ENCODE data around the gene LRRC74A. TPM values are rescaled to one million over a fixed set of nuclear protein-coding genes. Genes with fewer than 3 reads are reported as not detected.

LRRC74A gene
- total RNA-seq, 3 donors from 2014 or later (not counting 1 experiment from before 2014, with no cell fraction given): not detected

DNA sequence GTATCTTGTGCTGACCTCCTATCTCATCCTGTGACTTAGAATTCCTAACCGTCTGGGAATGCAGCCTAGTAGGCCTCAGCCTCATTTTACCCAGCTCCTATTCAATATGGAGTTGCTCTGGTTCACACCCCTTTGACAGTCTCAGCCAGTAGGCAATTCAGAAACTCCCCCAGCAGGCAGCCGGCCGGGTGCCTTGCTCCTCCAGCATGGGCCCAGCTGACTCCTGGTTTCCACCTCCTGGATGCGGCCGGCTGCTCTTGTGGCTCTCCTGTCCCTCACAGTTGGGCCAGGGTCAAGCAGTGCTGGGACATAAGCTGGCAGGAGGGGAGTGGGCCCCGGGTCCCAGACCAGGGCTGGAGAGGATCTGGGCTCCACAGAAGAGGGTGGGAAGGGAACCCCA, 58.2 kb downstream of the LRRC74A start:
- H3K4me1 Mint-ChIP-seq: no peaks in the 10 kb centered on the region

GRCh38 chr14:76884853-76885276, 58.7 kb downstream of the LRRC74A start:
- no peak overlapping the region for H3K27ac ChIP-seq (ENCODE audit: low read length)
- no peaks in the 10 kb centered on the region for H3K9me3 ChIP-seq (ENCODE audit: control insufficient read depth, insufficient read depth, low read length)
- Mint-ChIP-seq H3K4me1 (no peaks in the 10 kb centered on the region), H3K9me3 (no peaks in the 10 kb centered on the region), H3K4me3 (no peak overlapping the region), H3K27me3 (ENCODE audit: low read depth in 2 of 2) (peaks cover 4 to 12% of the 10 kb centered on the region in 2 donors), H3K27ac (no peak overlapping the region), H3K36me3 (no peaks in the 10 kb centered on the region)
- 91% methylated on average over 14 of the region's 14 CpGs for WGBS (ENCODE audit: insufficient coverage)
- intact Hi-C loops (cut with micrococcal nuclease): no loop called here
- H3K4me1 ChIP-seq (ENCODE audit: control insufficient read depth, insufficient read depth, low read length): peaks cover 3% of the 10 kb centered on the region
- DNase-seq (no peak), ATAC-seq (no peak)
- H3K36me3 ChIP-seq (ENCODE audit: control insufficient read depth, insufficient read depth, low read length): no peaks in the 10 kb centered on the region
- TF ChIP-seq, protein P1, sequence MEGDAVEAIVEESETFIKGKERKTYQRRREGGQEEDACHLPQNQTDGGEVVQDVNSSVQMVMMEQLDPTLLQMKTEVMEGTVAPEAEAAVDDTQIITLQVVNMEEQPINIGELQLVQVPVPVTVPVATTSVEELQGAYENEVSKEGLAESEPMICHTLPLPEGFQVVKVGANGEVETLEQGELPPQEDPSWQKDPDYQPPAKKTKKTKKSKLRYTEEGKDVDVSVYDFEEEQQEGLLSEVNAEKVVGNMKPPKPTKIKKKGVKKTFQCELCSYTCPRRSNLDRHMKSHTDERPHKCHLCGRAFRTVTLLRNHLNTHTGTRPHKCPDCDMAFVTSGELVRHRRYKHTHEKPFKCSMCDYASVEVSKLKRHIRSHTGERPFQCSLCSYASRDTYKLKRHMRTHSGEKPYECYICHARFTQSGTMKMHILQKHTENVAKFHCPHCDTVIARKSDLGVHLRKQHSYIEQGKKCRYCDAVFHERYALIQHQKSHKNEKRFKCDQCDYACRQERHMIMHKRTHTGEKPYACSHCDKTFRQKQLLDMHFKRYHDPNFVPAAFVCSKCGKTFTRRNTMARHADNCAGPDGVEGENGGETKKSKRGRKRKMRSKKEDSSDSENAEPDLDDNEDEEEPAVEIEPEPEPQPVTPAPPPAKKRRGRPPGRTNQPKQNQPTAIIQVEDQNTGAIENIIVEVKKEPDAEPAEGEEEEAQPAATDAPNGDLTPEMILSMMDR (IDR thresholded peaks at IDR 0.05): no peak
- no peak overlapping the region for H3K4me3 ChIP-seq (ENCODE audit: low read length)
- no peaks in the 10 kb centered on the region for H3K27me3 ChIP-seq (ENCODE audit: control insufficient read depth, insufficient read depth, low read length)

More for the DNA sequence above, 58.2 kb downstream of the LRRC74A start:
- H3K9me3 Mint-ChIP-seq: no peaks in the 10 kb centered on the region
- Histone ChIP-seq H3K27me3 (ENCODE audit: control insufficient read depth, insufficient read depth, low read length) (no peaks in the 10 kb centered on the region), H3K36me3 (ENCODE audit: control insufficient read depth, insufficient read depth, low read length) (no peaks in the 10 kb centered on the region), H3K9me3 (ENCODE audit: control insufficient read depth, insufficient read depth, low read length) (no peaks in the 10 kb centered on the region), H3K27ac (ENCODE audit: low read length) (no peak overlapping the region), H3K4me1 (ENCODE audit: control insufficient read depth, insufficient read depth, low read length) (peaks cover 3% of the 10 kb centered on the region), H3K4me3 (ENCODE audit: low read length) (no peak overlapping the region)
- peaks cover 4 to 12% of the 10 kb centered on the region in 2 donors for H3K27me3 Mint-ChIP-seq (ENCODE audit: low read depth in 2 of 2)
- intact Hi-C loops (cut with micrococcal nuclease): no loop called here
- 87% methylated on average over 6 of the region's 6 CpGs for WGBS (ENCODE audit: insufficient coverage)
- DNase-seq (no peak), ATAC-seq (no peak)
- H3K4me3 Mint-ChIP-seq: no peak overlapping the region
- no peaks in the 10 kb centered on the region for H3K36me3 Mint-ChIP-seq
- H3K27ac Mint-ChIP-seq: no peak overlapping the region
- TF ChIP-seq, protein P1 (IDR thresholded peaks at IDR 0.05): no peak

DNA sequence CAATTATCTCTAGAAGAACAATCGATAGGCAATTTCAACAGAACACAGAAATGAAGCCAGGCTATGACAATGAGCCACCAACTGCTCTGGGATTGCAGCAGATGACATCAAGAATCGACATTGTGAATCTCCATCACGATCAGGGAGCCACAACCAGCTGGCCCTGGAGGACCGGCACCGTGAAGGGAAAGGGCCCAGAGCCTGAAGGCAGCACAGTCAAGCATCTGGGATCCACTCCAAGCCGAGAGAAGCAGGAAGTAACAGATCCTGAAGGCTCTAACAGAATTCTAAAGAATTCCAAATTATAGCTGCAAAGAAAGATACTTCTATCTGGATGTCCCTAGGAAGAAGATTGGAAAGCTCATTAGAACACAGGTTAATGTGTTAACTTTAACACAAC, 61.0 kb downstream of the LRRC74A start:
- ATAC-seq (no peak), DNase-seq (no peak)
- H3K9me3 ChIP-seq (ENCODE audit: control insufficient read depth, insufficient read depth, low read length): peaks cover 4% of the 10 kb centered on the region
- H3K4me1 ChIP-seq (ENCODE audit: control insufficient read depth, insufficient read depth, low read length): peaks cover 3% of the 10 kb centered on the region
- H3K36me3 ChIP-seq (ENCODE audit: control insufficient read depth, insufficient read depth, low read length): no peaks in the 10 kb centered on the region
- Mint-ChIP-seq H3K36me3 (peaks cover under 1% of the 10 kb centered on the region), H3K27me3 (ENCODE audit: low read depth in 2 of 2) (peaks cover 4 to 12% of the 10 kb centered on the region in 2 donors), H3K27ac (no peak overlapping the region), H3K9me3 (no peaks in the 10 kb centered on the region), H3K4me1 (no peaks in the 10 kb centered on the region), H3K4me3 (no peak overlapping the region)
- no peaks in the 10 kb centered on the region for H3K27me3 ChIP-seq (ENCODE audit: control insufficient read depth, insufficient read depth, low read length)
- H3K27ac ChIP-seq (ENCODE audit: low read length): no peak overlapping the region
- TF ChIP-seq, protein P1 (IDR thresholded peaks at IDR 0.05): no peak
- intact Hi-C loops (cut with micrococcal nuclease): no loop called here
- H3K4me3 ChIP-seq (ENCODE audit: low read length): no peak overlapping the region
- whole genome bisulfite sequencing (ENCODE audit: insufficient coverage): 93% methylated on average over 6 of the region's 6 CpGs

DNA sequence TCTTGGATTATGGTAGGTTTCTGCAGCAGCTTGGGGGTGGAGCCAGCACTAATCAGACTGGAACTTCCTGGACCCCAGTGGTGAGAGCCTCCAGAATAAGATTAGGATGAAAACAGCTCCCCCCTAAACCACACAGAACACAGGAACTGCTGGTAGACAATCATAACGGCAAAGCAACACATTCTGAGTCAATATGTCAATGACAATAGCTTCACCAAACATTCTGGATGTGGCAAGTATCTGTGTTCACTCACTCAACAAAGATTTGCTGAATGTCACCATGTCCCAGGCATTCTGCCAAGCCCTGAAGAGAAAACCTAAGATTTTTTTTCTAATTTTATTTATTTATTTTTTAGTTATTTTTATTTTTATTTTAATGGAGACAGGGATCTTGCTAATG, 65.2 kb downstream of the LRRC74A start:
- Histone ChIP-seq H3K4me1 (ENCODE audit: control insufficient read depth, insufficient read depth, low read length) (no peaks in the 10 kb centered on the region), H3K4me3 (ENCODE audit: low read length) (no peak overlapping the region), H3K27me3 (ENCODE audit: control insufficient read depth, insufficient read depth, low read length) (no peaks in the 10 kb centered on the region), H3K9me3 (ENCODE audit: control insufficient read depth, insufficient read depth, low read length) (peaks cover 6% of the 10 kb centered on the region), H3K36me3 (ENCODE audit: control insufficient read depth, insufficient read depth, low read length) (no peaks in the 10 kb centered on the region), H3K27ac (ENCODE audit: low read length) (no peak overlapping the region)
- DNase-seq (no peak), ATAC-seq (no peak)
- no peaks in the 10 kb centered on the region for H3K4me1 Mint-ChIP-seq
- H3K9me3 Mint-ChIP-seq: no peaks in the 10 kb centered on the region
- TF ChIP-seq, protein P1 (IDR thresholded peaks at IDR 0.05): no peak
- intact Hi-C loops (cut with micrococcal nuclease): no loop called here
- 21% methylated on average over 1 of the region's 1 CpG for WGBS (ENCODE audit: insufficient coverage)
- H3K4me3 Mint-ChIP-seq: no peak overlapping the region
- no peak overlapping the region for H3K27ac Mint-ChIP-seq
- peaks cover 3 to 10% of the 10 kb centered on the region in 2 donors for H3K27me3 Mint-ChIP-seq (ENCODE audit: low read depth in 2 of 2)
- peaks cover 6% of the 10 kb centered on the region for H3K36me3 Mint-ChIP-seq
